Epithelial cell of prostate (primary cell): ENCODE measurements around the gene MRPL55.
A peak's percentile ranks its signal among the peaks of the same experiment; 100 is the strongest.

Source experiments
- DNase-seq: peaks from one replicate; pipeline ENCODE4 v3.0.0-alpha.2; 2011; ENCODE audit warnings: low read depth, low spot score
- H3K27ac ChIP-seq: fragments of 450-650 bp; 2 replicates; pipeline ENCODE4 v1.5.1; 2017; ENCODE audit warnings: mild to moderate bottlenecking

Gene MRPL55

DNA sequence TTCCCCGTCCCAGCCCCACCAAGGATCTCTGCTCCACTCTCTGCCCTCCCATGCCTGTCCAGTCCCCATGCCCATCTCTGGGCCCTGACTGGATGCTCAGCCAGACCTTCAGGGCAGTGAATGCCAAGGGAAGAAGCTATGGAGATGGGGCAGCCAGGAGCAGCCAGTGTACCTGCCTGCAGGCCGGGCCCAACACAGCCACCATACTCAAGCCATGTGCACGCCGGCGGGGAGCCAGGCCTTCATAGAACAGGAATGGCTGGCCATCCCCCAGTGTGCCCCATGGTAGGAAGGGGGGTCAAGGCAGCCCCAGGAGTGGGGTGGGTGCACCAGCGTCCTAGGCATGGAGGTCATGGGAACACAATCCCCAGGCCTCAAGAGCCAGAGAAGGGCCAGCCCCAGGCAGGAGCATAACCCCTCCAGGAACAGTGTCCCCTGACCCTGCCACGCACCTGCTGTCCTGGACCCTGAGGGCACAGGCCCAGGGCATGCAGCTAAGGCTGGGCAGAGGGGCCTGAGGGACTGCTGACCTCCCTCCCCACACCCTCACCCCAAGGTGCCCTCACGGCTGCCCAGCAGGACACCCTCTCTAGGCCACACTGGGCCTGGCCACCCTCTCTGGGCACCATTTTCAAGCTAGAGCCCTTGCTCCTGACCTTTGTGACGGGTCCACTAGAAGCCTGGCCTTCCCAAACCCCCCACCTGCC lies 46.9 kb downstream of the MRPL55 start:
- no peak for DNase-seq
- no peak overlapping the region for H3K27ac ChIP-seq

DNA sequence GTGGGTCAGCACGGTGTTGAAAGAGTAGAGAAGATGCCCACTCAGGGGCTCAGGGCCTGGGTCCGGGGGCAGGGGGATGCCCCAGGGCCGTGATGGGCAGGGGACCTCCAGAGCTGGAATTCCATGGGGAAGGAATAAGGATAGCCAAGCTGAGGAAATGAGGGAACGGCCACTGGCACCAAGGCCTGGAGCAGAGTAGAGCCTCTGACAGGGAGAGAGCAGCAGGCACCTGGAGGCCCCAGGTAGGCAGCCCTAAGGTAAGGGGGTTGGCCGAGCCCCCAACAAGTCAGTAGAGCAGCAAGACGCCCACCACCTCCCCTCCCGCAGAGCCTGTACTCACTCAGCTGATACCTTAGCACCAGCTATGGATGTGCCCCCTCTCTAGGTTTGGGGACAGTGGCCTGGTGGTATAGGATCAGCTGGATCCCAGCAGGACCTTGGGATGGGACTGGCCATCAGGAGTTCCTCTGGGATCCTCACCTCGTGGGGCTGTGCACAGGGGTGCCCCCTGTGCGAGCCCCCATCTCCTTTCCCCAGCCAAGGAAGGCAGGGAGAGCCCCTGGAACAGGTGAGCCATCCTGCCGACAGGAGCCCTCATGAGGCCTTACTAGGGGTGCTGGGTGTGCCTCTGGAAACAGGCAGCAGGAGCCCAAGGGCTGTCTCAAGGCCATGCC lies 47.6 kb downstream of the MRPL55 start:
- no peak overlapping the region for H3K27ac ChIP-seq
- DNase-seq = no peak

DNA sequence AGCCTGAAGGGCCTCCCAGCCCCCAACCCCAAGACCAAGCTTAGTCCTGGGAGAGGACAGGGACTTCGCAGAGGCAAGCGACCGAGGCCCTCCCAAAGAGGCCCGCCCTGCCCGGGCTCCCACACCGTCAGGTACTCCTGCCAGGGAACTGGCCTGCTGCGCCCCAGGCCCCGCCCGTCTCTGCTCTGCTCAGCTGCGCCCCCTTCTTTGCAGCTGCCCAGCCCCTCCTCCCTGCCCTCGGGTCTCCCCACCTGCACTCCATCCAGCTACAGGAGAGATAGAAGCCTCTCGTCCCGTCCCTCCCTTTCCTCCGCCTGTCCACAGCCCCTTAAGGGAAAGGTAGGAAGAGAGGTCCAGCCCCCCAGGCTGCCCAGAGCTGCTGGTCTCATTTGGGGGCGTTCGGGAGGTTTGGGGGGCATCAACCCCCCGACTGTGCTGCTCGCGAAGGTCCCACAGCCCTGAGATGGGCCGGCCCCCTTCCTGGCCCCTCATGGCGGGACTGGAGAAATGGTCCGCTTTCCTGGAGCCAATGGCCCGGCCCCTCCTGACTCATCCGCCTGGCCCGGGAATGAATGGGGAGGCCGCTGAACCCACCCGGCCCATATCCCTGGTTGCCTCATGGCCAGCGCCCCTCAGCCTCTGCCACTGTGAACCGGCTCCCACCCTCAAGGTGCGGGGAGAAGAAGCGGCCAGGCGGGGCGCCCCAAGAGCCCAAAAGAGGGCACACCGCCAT lies 48.5 kb downstream of the MRPL55 start:
- DNase-seq = no peak
- no peak overlapping the region for H3K27ac ChIP-seq

DNA sequence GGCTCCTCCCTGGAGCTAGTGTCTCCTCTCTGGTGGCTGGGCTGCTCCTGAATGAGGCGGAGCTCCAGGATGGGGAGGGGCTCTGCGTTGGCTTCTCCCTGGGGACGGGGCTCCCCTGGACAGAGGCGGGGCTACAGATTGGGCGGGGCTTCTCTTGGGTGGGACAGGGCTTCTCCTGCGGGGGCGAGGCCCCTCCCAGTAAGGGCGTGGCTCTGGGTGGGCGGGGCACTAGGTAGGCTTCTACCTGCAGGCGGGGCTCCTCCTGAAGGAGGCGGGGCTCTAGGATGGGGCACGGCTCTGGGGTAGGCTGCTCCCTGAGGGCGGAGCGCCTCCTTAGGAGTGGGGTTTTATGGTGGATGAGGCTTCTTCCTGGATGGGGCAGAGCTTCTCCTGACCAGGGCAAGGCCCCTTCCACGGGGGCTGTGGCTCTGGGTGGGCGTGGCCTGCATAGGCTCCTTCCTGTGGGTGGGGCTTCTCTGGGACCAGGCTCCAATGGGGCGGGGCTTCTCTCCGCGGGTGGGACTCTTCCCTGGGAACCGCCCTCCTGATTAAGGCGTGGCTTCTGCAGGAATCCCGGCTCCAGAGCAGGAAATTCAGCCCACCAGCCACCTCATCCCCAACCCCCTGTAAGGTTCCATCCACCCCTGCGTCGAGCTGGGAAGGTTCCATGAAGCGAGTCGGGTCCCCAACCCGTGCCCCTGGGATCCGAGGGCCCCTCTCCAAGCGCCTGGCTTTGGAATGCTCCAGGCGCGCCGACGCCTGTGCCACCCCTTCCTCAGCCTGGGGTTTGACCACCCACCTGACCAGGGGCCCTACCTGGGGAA lies 49.3 kb downstream of the MRPL55 start:
- peak; percentile 26 for DNase-seq
- H3K27ac ChIP-seq = no peak overlapping the region

DNA sequence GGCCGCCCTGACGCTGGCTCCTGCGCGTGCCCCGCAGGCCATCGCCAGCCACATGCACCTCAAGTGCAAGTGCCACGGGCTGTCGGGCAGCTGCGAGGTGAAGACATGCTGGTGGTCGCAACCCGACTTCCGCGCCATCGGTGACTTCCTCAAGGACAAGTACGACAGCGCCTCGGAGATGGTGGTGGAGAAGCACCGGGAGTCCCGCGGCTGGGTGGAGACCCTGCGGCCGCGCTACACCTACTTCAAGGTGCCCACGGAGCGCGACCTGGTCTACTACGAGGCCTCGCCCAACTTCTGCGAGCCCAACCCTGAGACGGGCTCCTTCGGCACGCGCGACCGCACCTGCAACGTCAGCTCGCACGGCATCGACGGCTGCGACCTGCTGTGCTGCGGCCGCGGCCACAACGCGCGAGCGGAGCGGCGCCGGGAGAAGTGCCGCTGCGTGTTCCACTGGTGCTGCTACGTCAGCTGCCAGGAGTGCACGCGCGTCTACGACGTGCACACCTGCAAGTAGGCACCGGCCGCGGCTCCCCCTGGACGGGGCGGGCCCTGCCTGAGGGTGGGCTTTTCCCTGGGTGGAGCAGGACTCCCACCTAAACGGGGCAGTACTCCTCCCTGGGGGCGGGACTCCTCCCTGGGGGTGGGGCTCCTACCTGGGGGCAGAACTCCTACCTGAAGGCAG lies 50.0 kb downstream of the MRPL55 start:
- H3K27ac ChIP-seq = no peak overlapping the region
- DNase-seq = no peak

DNA sequence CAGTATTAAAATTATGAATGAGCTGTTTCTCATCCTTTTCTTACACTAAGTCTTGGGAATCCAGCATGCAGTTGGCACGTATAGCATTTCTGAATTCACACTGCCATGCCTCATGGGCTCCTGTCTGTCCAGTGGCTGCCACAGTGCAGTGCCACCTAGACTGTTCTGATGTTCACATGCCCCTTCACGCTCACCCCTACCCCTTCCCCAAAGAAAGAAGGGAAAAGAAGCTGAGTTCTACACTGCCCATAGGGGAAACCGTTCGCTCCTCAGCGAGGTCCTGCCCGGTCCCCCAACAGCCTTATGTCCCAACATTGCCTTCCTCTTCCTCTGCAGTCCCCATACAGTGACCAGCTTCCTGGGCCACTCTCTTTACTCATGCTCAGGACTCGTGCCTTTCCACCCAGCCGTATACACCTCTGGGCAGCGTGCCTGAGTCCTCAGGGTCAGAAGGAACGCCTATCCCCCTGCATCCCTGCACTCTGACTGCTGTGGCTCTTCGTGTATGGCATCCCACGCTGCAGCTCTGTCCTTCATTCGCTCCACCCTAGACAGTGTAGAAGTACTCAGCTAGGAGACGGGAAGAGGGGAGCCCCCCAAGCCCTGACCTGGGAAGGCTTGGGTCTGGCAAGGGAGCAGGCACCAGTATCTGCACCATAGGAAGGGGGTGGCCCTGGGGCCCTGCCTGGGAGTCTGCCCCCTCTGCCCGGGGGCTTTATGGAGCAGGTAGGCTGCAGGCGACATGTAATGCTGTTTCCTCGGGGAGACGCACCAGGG lies 50.7 kb downstream of the MRPL55 start:
- H3K27ac ChIP-seq = no peak overlapping the region
- no peak for DNase-seq
